A549 (cell line): ENCODE data around the gene ATM.

Source experiments
- MAZ ChIP-seq: fragments of 150-350 bp; IDR thresholded peaks from 2 replicates; pipeline ENCODE4 v1.6.1; 2014; ENCODE audit warnings: antibody characterized with exemption, low read depth, low read length, borderline replicate concordance
- TF ChIP-seq, protein P1 (sequence below): fragments of >200 bp; sonication (Bioruptor Twin); formaldehyde crosslinking; IDR thresholded peaks from 3 replicates; pipeline ENCODE4 v1.5.1; 2016

DNA sequence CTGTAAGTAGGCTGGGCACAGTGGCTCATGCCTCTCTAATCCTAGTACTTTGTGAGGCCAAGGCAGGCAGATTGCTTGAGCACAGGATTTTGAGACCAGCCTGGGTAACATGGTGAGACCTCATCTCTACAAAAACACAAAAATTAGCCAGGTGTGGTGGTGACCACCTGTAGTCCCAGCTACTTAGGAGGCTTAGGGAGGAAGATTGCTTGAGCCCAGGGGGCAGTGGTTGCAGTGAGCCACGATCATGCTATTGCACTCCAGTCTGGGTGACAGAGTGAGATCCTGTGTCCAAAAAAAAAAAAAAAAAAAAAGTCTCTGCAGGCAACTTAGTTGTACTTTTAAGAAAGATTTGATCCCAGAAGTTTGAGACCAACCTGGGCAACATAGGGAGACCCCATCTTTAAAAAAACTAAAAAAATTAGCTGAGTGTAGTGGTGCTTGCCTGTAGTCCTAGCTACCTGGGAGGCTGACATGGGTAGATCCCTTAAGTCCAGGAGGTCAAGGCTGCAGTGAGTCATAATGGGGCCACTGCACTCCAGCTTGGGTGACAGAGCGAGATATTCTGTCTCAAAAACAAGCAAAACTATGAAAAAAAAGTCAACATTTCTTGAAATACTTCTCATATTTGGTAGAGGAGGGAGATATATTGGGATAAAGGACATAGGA lies 10.5 kb downstream of the ATM start:
- no peak for TF ChIP-seq MAZ
- TF ChIP-seq, protein P1, sequence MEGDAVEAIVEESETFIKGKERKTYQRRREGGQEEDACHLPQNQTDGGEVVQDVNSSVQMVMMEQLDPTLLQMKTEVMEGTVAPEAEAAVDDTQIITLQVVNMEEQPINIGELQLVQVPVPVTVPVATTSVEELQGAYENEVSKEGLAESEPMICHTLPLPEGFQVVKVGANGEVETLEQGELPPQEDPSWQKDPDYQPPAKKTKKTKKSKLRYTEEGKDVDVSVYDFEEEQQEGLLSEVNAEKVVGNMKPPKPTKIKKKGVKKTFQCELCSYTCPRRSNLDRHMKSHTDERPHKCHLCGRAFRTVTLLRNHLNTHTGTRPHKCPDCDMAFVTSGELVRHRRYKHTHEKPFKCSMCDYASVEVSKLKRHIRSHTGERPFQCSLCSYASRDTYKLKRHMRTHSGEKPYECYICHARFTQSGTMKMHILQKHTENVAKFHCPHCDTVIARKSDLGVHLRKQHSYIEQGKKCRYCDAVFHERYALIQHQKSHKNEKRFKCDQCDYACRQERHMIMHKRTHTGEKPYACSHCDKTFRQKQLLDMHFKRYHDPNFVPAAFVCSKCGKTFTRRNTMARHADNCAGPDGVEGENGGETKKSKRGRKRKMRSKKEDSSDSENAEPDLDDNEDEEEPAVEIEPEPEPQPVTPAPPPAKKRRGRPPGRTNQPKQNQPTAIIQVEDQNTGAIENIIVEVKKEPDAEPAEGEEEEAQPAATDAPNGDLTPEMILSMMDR: no peak
